Transverse colon (tissue), 4 donors: ENCODE data around the gene CLIC4. TPM values are rescaled to one million over a fixed set of nuclear protein-coding genes. Genes with fewer than 3 reads are reported as not detected.
A peak's percentile ranks its signal among the peaks of the same experiment; 100 is the strongest.

Source experiments
- DNase-seq: peaks from one replicate; pipeline ENCODE4 v3.0.0-alpha.2; 2019
- H3K27ac ChIP-seq, 4 donors: fragments of 200-600 bp; sonication (generic); 2 replicates each; pipeline ENCODE4 v1.5.1; 2016 to 2018; ENCODE audit warnings: inconsistent platforms in 4 of 4
- H3K27me3 ChIP-seq: fragments of 200-600 bp; sonication (generic); 2 replicates; pipeline ENCODE4 v1.5.1; 2017; ENCODE audit warnings: inconsistent platforms
- H3K36me3 ChIP-seq, 4 donors: fragments of 200-600 bp; sonication (generic); 2 replicates each; pipeline ENCODE4 v1.5.1; 2017 to 2019; ENCODE audit warnings: inconsistent platforms in 4 of 4
- H3K4me1 ChIP-seq, 4 donors: fragments of 200-600 bp; sonication (generic); 2 replicates each; pipeline ENCODE4 v1.5.1; 2017 to 2020; ENCODE audit warnings: inconsistent platforms in 4 of 4
- H3K4me3 ChIP-seq, 4 donors: fragments of 200-600 bp; sonication (generic); 1 replicate in 1 of 4; 2 replicates in 3 of 4; pipeline versions ENCODE4 v1.5.1 to v1.6.1; 2017 to 2019; ENCODE audit warnings: inconsistent platforms in 4 of 4
- H3K9me3 ChIP-seq, 2 donors: fragments of 200-600 bp; sonication (generic); 2 replicates each; pipeline ENCODE4 v1.5.1; 2017 to 2019; ENCODE audit warnings: inconsistent platforms in 2 of 2
- CTCF ChIP-seq, 5 experiments: fragments of 200-600 bp in 3 of 5; fragments of 450-650 bp in 2 of 5; sonication (generic) in 3 of 5; IDR thresholded peaks; 1 replicate in 2 of 5; 2 replicates in 3 of 5; pipeline ENCODE4 v1.5.1; 2016 to 2017; ENCODE audit warnings: antibody characterized with exemption in 5 of 5, inconsistent platforms in 3 of 5, mild to moderate bottlenecking in 2 of 5, moderate library complexity in 1 of 5
- EP300 ChIP-seq: sonication (generic); formaldehyde crosslinking; IDR thresholded peaks from one replicate; pipeline ENCODE4 v1.6.1; 2017; ENCODE audit warnings: antibody characterized with exemption, low read depth
- POLR2A ChIP-seq: fragments of 450-650 bp; IDR thresholded peaks from one replicate; pipeline ENCODE4 v1.6.1; 2016; ENCODE audit warnings: antibody characterized with exemption, mild to moderate bottlenecking, moderate library complexity
- POLR2AphosphoS5 ChIP-seq, 3 donors: sonication (generic); formaldehyde crosslinking; IDR thresholded peaks; one replicate each; pipeline ENCODE4 v1.6.1; 2016; ENCODE audit warnings: antibody characterized with exemption in 3 of 3
- WGBS, 2 donors: methylation state at CpG; one replicate each; pipeline ENCODE4 v1.1.5; 2018; ENCODE audit warnings: low coverage in 1 of 2; 5-methylcytosine and 5-hydroxymethylcytosine counted together
- in situ Hi-C, 4 donors: fragments of 200-750 bp; cut with MboI; loops; one replicate each; pipeline versions ENCODE4 v1.15.0 to v1.15.1; 2017; ENCODE audit warnings: low sequenced_read_pairs in 3 of 4, low pct_ligation_motif_present in 1 of 4, low pct_unique_long_range_greater_than_20kb in 1 of 4
- intact Hi-C: fragments of 100-400 bp; cut with DNase I; formaldehyde crosslinking; loops from one replicate; pipeline ENCODE4 v1.15.1; 2023; ENCODE audit warnings: low total_unique reads
- total RNA-seq, 4 donors: library from RNA; depleted of rRNA; stranded (reverse); fragments of >200 nt; gene quantifications; one replicate each; pipeline ENCODE4 v1.1.0, GENCODE V29; 2016

CLIC4 gene
- total RNA-seq, 4 donors from 2014 or later: 52.4 to 107 (median 65.0) TPM

GRCh38 chr1:24765308-24765988 lies 20.2 kb downstream of the CLIC4 start:
- Histone ChIP-seq H3K9me3 (no peaks in the 10 kb centered on the region), H3K4me3 (no peak overlapping the region), H3K4me1 (peaks cover 4 to 45% (median 12%) of the 10 kb centered on the region in 4 donors), H3K27ac (peak overlapping the region; percentile 45 to 58 (median 51)), H3K27me3 (no peaks in the 10 kb centered on the region), H3K36me3 (no peaks in the 10 kb centered on the region)
- in situ Hi-C loops: no loop called here
- TF ChIP-seq CTCF (IDR thresholded peaks at IDR 0.05): no peak
- no peak for TF ChIP-seq POLR2AphosphoS5 (IDR thresholded peaks at IDR 0.05)
- no peak for TF ChIP-seq EP300
- TF ChIP-seq POLR2A: no peak
- 56 to 67% methylated on average over 7 to 8 of the region's 8 CpGs for WGBS, 2 donors
- DNase-seq: no peak
- intact Hi-C loops: loop anchor here (10.0 kb wide), 1 partner anchor 471 kb away; no protein-coding TSS in a partner anchor

GRCh38 chr1:24767351-24767750 lies 22.1 kb downstream of the CLIC4 start:
- Histone ChIP-seq H3K27me3 (no peaks in the 10 kb centered on the region), H3K9me3 (no peaks in the 10 kb centered on the region), H3K4me1 (peaks cover 4 to 53% (median 17%) of the 10 kb centered on the region in 4 donors), H3K4me3 (no peak overlapping the region), H3K27ac (peak overlapping the region in 2 of 4 donors; percentile 23 to 25), H3K36me3 (no peaks in the 10 kb centered on the region)
- WGBS, 2 donors: 63 to 89% methylated on average over 1 of the region's 1 CpG
- TF ChIP-seq CTCF (IDR thresholded peaks at IDR 0.05): no peak
- no peak for TF ChIP-seq POLR2AphosphoS5 (IDR thresholded peaks at IDR 0.05)
- TF ChIP-seq POLR2A: no peak
- no peak for TF ChIP-seq EP300
- intact Hi-C loops: loop anchor here (10.0 kb wide), 1 partner anchor 473 kb away; no protein-coding TSS in a partner anchor
- DNase-seq: no peak
- in situ Hi-C loops: no loop called here

- DNase-seq: no peak
- H3K27me3 ChIP-seq: no peaks in the 10 kb centered on the region
- 30 to 65% methylated on average over 2 to 4 of the region's 4 CpGs for WGBS, 2 donors
- in situ Hi-C loops (no loop called here), intact Hi-C loops (loop anchor here (10.0 kb wide), 1 partner anchor 474 kb away; no protein-coding TSS in a partner anchor)
- TF ChIP-seq POLR2AphosphoS5 (IDR thresholded peaks at IDR 0.05): no peak
- no peak for TF ChIP-seq EP300
- no peak for TF ChIP-seq CTCF (IDR thresholded peaks at IDR 0.05)
- TF ChIP-seq POLR2A: no peak
- H3K36me3 ChIP-seq: no peaks in the 10 kb centered on the region
- peaks cover 4 to 47% (median 17%) of the 10 kb centered on the region in 4 donors for H3K4me1 ChIP-seq
- peak overlapping the region; percentile 74 to 88 (median 84) for H3K27ac ChIP-seq
- H3K4me3 ChIP-seq: no peak overlapping the region
- no peaks in the 10 kb centered on the region for H3K9me3 ChIP-seq
Observed at GRCh38 chr1:24768873-24769605, 23.8 kb downstream of the CLIC4 start.
